ENCODE data around the gene FGD4.

- TF ChIP-seq, protein P1, sequence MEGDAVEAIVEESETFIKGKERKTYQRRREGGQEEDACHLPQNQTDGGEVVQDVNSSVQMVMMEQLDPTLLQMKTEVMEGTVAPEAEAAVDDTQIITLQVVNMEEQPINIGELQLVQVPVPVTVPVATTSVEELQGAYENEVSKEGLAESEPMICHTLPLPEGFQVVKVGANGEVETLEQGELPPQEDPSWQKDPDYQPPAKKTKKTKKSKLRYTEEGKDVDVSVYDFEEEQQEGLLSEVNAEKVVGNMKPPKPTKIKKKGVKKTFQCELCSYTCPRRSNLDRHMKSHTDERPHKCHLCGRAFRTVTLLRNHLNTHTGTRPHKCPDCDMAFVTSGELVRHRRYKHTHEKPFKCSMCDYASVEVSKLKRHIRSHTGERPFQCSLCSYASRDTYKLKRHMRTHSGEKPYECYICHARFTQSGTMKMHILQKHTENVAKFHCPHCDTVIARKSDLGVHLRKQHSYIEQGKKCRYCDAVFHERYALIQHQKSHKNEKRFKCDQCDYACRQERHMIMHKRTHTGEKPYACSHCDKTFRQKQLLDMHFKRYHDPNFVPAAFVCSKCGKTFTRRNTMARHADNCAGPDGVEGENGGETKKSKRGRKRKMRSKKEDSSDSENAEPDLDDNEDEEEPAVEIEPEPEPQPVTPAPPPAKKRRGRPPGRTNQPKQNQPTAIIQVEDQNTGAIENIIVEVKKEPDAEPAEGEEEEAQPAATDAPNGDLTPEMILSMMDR (IDR thresholded peaks at IDR 0.05) = no peak
- no peak for TF ChIP-seq POLR2A (IDR thresholded peaks at IDR 0.05)
Observed at GRCh38 chr12:32508626-32509025, 109.3 kb downstream of the FGD4 start.

Data from body of pancreas (tissue), 4 donors.